Parathyroid adenoma (tissue), 2 donors: ENCODE data around the gene CEACAM1.
"Not testable (repeated sequence)": the region's sequence is repeated elsewhere in the genome, so short reads cannot be mapped to it uniquely, and the experiment has no call there.

Source experiments
- H2AFZ ChIP-seq: fragments of 300-600 bp; sonication (generic); one replicate; pipeline ENCODE4 v1.7.0; 2017; ENCODE audit warnings: antibody characterized with exemption, mild to moderate bottlenecking
- H3K27ac ChIP-seq: fragments of 300-600 bp; sonication (generic); one replicate; pipeline ENCODE4 v1.7.0; 2017
- H3K27me3 ChIP-seq: fragments of 300-600 bp; sonication (generic); one replicate; pipeline ENCODE4 v1.7.0; 2017; ENCODE audit warnings: low read length; ENCODE audit not compliant: control insufficient read depth, insufficient read depth
- H3K36me3 ChIP-seq: fragments of 300-600 bp; sonication (generic); one replicate; pipeline ENCODE4 v1.7.0; 2017; ENCODE audit warnings: low read length; ENCODE audit not compliant: control insufficient read depth, insufficient read depth
- H3K4me1 ChIP-seq: fragments of 300-600 bp; sonication (generic); one replicate; pipeline ENCODE4 v1.7.0; 2017; ENCODE audit warnings: control low read depth
- H3K4me2 ChIP-seq: fragments of 300-600 bp; sonication (generic); one replicate; pipeline ENCODE4 v1.7.0; 2017; ENCODE audit warnings: low read length
- H3K4me3 ChIP-seq: fragments of 300-600 bp; sonication (generic); one replicate; pipeline ENCODE4 v1.7.0; 2017; ENCODE audit warnings: low read depth, low read length
- H3K79me2 ChIP-seq: fragments of 300-600 bp; sonication (generic); one replicate; pipeline ENCODE4 v1.7.0; 2017; ENCODE audit warnings: control low read depth
- H3K9ac ChIP-seq: fragments of 300-600 bp; sonication (generic); one replicate; pipeline ENCODE4 v1.7.0; 2017; ENCODE audit warnings: mild to moderate bottlenecking
- H3K9me3 ChIP-seq: fragments of 300-600 bp; sonication (generic); one replicate; pipeline ENCODE4 v1.7.0; 2017; ENCODE audit warnings: low read length; ENCODE audit not compliant: control insufficient read depth
- TF ChIP-seq, protein P1 (sequence below): fragments of 300-600 bp; sonication (generic); IDR thresholded peaks from one replicate; pipeline ENCODE4 v1.7.0; 2017; ENCODE audit warnings: antibody characterized with exemption, mild to moderate bottlenecking
- donor health status: primary hyperparathyroidism.

The CEACAM1 gene

DNA sequence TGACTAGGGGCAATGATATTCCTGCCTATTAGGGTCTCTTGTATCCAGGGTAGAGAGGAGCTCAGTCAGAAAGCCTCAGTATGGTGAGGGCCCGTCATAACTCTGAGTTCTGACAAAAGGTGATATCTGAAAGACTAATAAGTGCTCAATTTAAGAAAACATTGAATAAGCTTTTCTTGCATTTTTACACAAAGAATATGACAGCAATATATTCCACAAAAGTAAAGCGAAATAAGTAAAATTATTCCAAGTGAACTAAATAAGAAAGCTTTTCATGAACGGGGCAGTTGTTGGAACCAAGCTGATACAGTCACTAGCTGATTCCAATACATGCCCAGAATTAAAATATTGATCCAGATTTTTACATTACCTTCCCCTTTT, 40.5 kb downstream of the CEACAM1 start:
- Histone ChIP-seq H3K27me3 (no peaks in the 10 kb centered on the region), H3K4me2 (no peak overlapping the region), H3K36me3 (no peaks in the 10 kb centered on the region), H3K4me3 (no peak overlapping the region), H3K9me3 (no peaks in the 10 kb centered on the region), H2AFZ (no peak overlapping the region), H3K9ac (no peak overlapping the region), H3K79me2 (no peaks in the 10 kb centered on the region), H3K27ac (no peak overlapping the region), H3K4me1 (no peaks in the 10 kb centered on the region)
- TF ChIP-seq, protein P1, sequence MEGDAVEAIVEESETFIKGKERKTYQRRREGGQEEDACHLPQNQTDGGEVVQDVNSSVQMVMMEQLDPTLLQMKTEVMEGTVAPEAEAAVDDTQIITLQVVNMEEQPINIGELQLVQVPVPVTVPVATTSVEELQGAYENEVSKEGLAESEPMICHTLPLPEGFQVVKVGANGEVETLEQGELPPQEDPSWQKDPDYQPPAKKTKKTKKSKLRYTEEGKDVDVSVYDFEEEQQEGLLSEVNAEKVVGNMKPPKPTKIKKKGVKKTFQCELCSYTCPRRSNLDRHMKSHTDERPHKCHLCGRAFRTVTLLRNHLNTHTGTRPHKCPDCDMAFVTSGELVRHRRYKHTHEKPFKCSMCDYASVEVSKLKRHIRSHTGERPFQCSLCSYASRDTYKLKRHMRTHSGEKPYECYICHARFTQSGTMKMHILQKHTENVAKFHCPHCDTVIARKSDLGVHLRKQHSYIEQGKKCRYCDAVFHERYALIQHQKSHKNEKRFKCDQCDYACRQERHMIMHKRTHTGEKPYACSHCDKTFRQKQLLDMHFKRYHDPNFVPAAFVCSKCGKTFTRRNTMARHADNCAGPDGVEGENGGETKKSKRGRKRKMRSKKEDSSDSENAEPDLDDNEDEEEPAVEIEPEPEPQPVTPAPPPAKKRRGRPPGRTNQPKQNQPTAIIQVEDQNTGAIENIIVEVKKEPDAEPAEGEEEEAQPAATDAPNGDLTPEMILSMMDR: no peak

DNA sequence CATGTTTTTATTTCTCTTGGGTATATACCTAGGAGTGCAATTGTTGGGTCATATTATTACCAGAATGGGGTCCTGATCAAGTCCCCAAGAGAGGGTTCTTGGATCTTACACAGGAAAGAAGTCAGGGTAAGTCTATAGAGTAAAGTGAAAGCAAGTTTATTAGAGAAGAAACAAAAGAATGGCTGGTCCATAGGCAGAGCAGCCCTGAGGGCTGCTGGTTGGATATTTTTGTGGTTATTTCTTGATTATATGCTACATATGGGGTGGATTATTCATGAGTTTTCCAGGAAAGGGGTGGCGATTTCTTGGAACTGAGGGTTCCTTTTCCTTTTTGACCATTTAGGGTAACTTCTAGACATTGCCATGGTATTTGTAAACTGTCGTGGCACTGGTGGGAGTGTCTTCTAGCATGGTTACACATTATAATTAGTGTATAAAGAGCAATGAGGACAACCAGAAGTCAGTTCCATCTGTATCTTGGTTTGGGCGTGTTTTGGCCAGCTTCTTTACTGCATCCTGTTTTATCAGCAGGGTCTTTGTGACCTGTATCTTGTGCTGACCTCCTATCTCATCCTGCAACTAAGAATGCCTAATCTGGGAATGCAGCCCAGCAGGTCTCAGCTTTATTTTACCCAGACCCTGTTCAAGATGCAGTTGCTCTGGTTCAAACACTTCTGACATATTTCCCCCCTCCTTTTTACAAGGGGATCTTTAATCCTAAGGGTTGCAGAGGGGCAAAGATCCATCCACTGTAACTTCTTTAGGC, 41.1 kb downstream of the CEACAM1 start:
- H3K27ac ChIP-seq: no peak overlapping the region
- TF ChIP-seq, protein P1: no peak
- H2AFZ ChIP-seq: no peak overlapping the region
- no peaks in the 10 kb centered on the region for H3K27me3 ChIP-seq
- no peaks in the 10 kb centered on the region for H3K9me3 ChIP-seq
- H3K36me3 ChIP-seq: no peaks in the 10 kb centered on the region
- H3K4me1 ChIP-seq: no peaks in the 10 kb centered on the region
- no peak overlapping the region for H3K4me3 ChIP-seq
- no peaks in the 10 kb centered on the region for H3K79me2 ChIP-seq
- H3K9ac ChIP-seq: no peak overlapping the region
- H3K4me2 ChIP-seq: no peak overlapping the region

DNA sequence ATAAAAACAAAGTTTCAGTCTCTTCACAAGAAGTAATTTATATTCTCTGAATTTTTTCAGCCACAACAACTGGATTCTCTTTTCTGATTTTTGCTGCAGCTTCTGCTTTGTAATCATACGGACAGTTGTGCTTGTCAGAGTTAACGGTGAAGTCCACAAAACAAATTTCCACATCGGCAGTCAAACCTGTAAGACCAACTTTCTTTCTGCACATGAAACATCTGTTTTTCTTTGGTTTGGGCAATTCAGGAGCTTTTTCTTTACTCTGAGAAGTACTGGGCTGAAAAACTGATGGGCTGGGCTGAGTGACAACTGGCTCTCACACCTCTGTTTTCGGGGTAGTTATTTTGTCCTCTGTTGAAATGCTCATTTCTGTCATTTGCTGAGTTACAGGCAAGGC, 43.2 kb downstream of the CEACAM1 start:
- H3K4me2 ChIP-seq, H3K4me3 ChIP-seq, H3K9ac ChIP-seq, H3K36me3 ChIP-seq, H3K79me2 ChIP-seq, H3K4me1 ChIP-seq, H3K27me3 ChIP-seq, H3K27ac ChIP-seq, H3K9me3 ChIP-seq, H2AFZ ChIP-seq: not testable (repeated sequence)

DNA sequence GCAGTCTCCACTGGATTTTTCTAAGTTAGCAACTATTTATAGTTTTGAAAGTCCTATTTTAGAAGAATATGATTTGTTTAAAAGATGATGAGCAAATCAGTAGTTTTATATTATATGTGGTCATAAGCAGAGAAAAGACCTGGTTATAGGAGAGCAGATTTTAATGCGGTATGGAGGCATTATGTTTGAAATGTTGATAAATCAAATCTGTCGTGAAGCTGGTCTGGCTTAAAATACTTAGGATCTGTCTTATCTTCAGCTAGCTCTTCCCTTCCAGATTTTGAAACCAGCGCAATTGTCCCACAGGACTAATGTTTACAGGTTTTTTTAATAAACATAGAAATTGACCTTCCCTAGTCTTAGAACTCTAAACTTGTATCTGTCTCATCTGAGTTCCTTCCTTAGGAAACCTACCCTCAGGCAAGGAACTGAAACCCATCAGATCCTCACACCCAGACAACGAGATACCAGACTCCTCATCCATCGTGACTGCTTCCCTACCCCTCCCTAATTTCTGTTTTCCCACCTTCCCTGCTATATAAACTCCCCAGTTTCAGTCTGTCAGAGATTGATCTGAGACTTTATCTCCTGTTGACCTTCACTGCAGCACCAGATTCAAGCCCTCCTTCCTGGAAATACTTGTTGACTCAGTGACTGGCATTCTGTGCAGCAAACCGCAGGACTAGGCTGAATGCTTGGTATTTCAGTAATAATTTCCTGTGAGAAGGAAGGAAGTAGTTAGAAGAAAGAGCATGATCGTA, 47.8 kb downstream of the CEACAM1 start:
- no peak overlapping the region for H3K9ac ChIP-seq
- no peaks in the 10 kb centered on the region for H3K9me3 ChIP-seq
- no peaks in the 10 kb centered on the region for H3K4me1 ChIP-seq
- H3K27me3 ChIP-seq: no peaks in the 10 kb centered on the region
- H3K27ac ChIP-seq: peak overlapping the region; percentile 6
- H3K36me3 ChIP-seq: no peaks in the 10 kb centered on the region
- H3K79me2 ChIP-seq: no peaks in the 10 kb centered on the region
- no peak overlapping the region for H3K4me2 ChIP-seq
- no peak overlapping the region for H3K4me3 ChIP-seq
- TF ChIP-seq, protein P1: no peak
- peak overlapping the region; percentile 9 for H2AFZ ChIP-seq

DNA sequence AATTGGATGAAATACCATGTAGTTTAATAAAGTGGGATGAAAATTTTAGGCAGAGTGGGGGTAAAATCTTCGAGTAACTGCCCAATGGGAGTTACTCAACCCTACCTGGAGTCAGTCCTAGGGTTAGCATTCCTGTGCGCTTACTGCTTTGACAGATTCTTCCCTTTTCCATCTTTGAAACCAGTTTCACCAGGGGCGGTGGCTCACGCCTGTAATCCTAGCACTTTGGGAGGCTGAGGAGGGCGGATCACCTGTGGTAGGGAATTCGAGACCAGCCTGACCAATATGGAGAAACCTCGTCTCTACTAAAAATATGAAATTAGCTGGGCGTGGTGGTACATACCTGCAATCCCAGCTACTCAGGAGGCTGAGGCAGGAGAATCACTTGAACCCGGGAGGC, 48.5 kb downstream of the CEACAM1 start:
- no peaks in the 10 kb centered on the region for H3K9me3 ChIP-seq
- no peaks in the 10 kb centered on the region for H3K4me1 ChIP-seq
- no peak overlapping the region for H3K4me3 ChIP-seq
- no peak overlapping the region for H2AFZ ChIP-seq
- TF ChIP-seq, protein P1: no peak
- no peaks in the 10 kb centered on the region for H3K27me3 ChIP-seq
- no peak overlapping the region for H3K27ac ChIP-seq
- no peak overlapping the region for H3K4me2 ChIP-seq
- no peaks in the 10 kb centered on the region for H3K79me2 ChIP-seq
- H3K9ac ChIP-seq: no peak overlapping the region
- no peaks in the 10 kb centered on the region for H3K36me3 ChIP-seq
